ENCODE data around the gene GAN.

GAN gene

GRCh38 chr16:81314603-81315270, at the start of gene GAN:
Gene GAN (plus strand): TSS chr16:81314962. CDS start chr16:81315114, 152 bp downstream.
- peak; percentile 92 for DNase-seq

GRCh38 chr16:81265052-81265451, 49.7 kb upstream of the GAN start:
- no peak for DNase-seq

- DNase-seq: no peak
Measured at GRCh38 chr16:81265658-81266451, 48.9 kb upstream of the GAN start.

GRCh38 chr16:81266680-81267095, 48.1 kb upstream of the GAN start:
- peak; percentile 26 for DNase-seq

- DNase-seq: no peak
Measured at GRCh38 chr16:81268509-81268908, 46.3 kb upstream of the GAN start.

- DNase-seq: no peak
Measured at GRCh38 chr16:81273223-81273950, 41.4 kb upstream of the GAN start.

- DNase-seq: no peak
Measured at GRCh38 chr16:81275064-81275532, 39.7 kb upstream of the GAN start.

GRCh38 chr16:81275795-81276194, 39.0 kb upstream of the GAN start:
- DNase-seq: no peak

- no peak for DNase-seq
Measured at GRCh38 chr16:81276323-81276722, 38.4 kb upstream of the GAN start.

- no peak for DNase-seq
Measured at GRCh38 chr16:81277541-81278080, 37.2 kb upstream of the GAN start.

GRCh38 chr16:81278526-81278925, 36.2 kb upstream of the GAN start:
- DNase-seq: no peak

GRCh38 chr16:81279392-81279791, 35.4 kb upstream of the GAN start:
- DNase-seq: no peak

- DNase-seq: no peak
Measured at GRCh38 chr16:81280393-81280792, 34.4 kb upstream of the GAN start.

GRCh38 chr16:81283044-81283443, 31.7 kb upstream of the GAN start:
- no peak for DNase-seq

- DNase-seq: no peak
Measured at GRCh38 chr16:81284995-81285600, 29.7 kb upstream of the GAN start.

- DNase-seq: no peak
Measured at GRCh38 chr16:81286190-81286589, 28.6 kb upstream of the GAN start.

- no peak for DNase-seq
Measured at GRCh38 chr16:81291117-81291516, 23.6 kb upstream of the GAN start.

GRCh38 chr16:81292936-81293335, 21.8 kb upstream of the GAN start:
- DNase-seq: no peak

- no peak for DNase-seq
Measured at GRCh38 chr16:81293909-81294802, 20.6 kb upstream of the GAN start.

- DNase-seq: no peak
Measured at GRCh38 chr16:81296631-81297030, 18.1 kb upstream of the GAN start.

GRCh38 chr16:81307770-81308169, 7.0 kb upstream of the GAN start:
- DNase-seq: no peak

All from DMS153 (cell line).